GM12878 (cell line): ENCODE results near the gene FZD2. TPM values are rescaled to one million over a fixed set of nuclear protein-coding genes. Genes with fewer than 3 reads are reported as not detected.

Experiments
- ATAC-seq: fragments of 200-7000 bp; cut with Tn5 transposase; 3 replicates; pipeline ENCODE4 v1.9.1; 2020; ENCODE audit warnings: mild to moderate bottlenecking, moderate library complexity
- BruUV-seq: library from RNA; stranded (reverse); fragments of 400-500 nt; replicated peaks from 2 replicates; lab custom pipeline; 2021; lab: Mats Ljungman, UMichigan
- CTCF ChIA-PET: fragments of 300-600 bp; sonication (Branson Sonifier 250); formaldehyde crosslinking; extraction: SDS; loops from one replicate; lab custom pipeline; 2021; ENCODE audit warnings: inconsistent platforms; lab: Yijun Ruan, JAX
- POLR2A ChIA-PET: fragments of 350-600 bp; formaldehyde crosslinking; extraction: SDS; loops from one replicate; lab custom pipeline; 2021; ENCODE audit warnings: inconsistent platforms; lab: Charles Lee
- RAD21 ChIA-PET: fragments of 300-600 bp; sonication (Branson Sonifier 250); formaldehyde crosslinking; loops from one replicate; lab custom pipeline; 2023; ENCODE audit warnings: antibody characterized with exemption; ENCODE audit not compliant: unreplicated experiment; lab: Charles Lee
- SMC1A ChIA-PET: fragments of 300-600 bp; sonication (Branson Sonifier 250); formaldehyde crosslinking; loops from one replicate; lab custom pipeline; 2023; ENCODE audit not compliant: unreplicated experiment, uncharacterized antibody; lab: Charles Lee
- DNase-seq: peaks from one replicate; pipeline ENCODE4 v3.0.0-alpha.2; 2011; ENCODE audit warnings: low read depth, low spot score
- FAIRE-seq: peaks from 3 replicates; lab custom pipeline; 2011; peaks lifted over from hg19 to GRCh38; lab: Jason Lieb, UNC
- H2AFZ ChIP-seq: 2 replicates; pipeline ENCODE4 v1.6.0; 2011; ENCODE audit warnings: low read depth, low read length, control low read depth; ENCODE audit not compliant: control insufficient read depth
- H3K27ac ChIP-seq: 2 replicates; pipeline ENCODE4 v1.5.1; 2011; ENCODE audit warnings: control low read depth; ENCODE audit not compliant: control insufficient read depth, insufficient read depth
- H3K27me3 ChIP-seq, 2 experiments: replicated peaks in 1 of 2; 2 replicates each; pipeline versions ENCODE4 v1.6.0 to v1.6.1; 2011; ENCODE audit warnings: low read length in 1 of 2; ENCODE audit not compliant: control insufficient read depth in 2 of 2, insufficient read depth in 2 of 2
- H3K36me3 ChIP-seq, 2 experiments: 2 replicates each; pipeline ENCODE4 v1.5.1; 2011; ENCODE audit warnings: low read length in 1 of 2; ENCODE audit not compliant: control insufficient read depth in 2 of 2, insufficient read depth in 2 of 2
- H3K4me1 ChIP-seq: 2 replicates; pipeline ENCODE4 v1.6.1; 2011; ENCODE audit warnings: mild to moderate bottlenecking, low read length, moderate library complexity, mixed read lengths; ENCODE audit not compliant: control insufficient read depth, insufficient read depth
- H3K4me2 ChIP-seq: 2 replicates; pipeline ENCODE4 v1.6.0; 2011; ENCODE audit warnings: control low read depth; ENCODE audit not compliant: control insufficient read depth, insufficient read depth
- H3K4me3 ChIP-seq: fragments of 200-600 bp; sonication (generic); 2 replicates; pipeline ENCODE4 v1.5.1; 2016
- H3K79me2 ChIP-seq: 2 replicates; pipeline ENCODE4 v1.6.0; 2011; ENCODE audit warnings: low read length; ENCODE audit not compliant: control insufficient read depth, insufficient read depth
- H3K9ac ChIP-seq: 2 replicates; pipeline ENCODE4 v1.8.0; 2011; ENCODE audit warnings: low read length, control low read depth, mixed read lengths; ENCODE audit not compliant: control insufficient read depth, insufficient read depth
- H3K9me3 ChIP-seq: replicated peaks from 3 replicates; pipeline ENCODE4 v1.5.1; 2011; ENCODE audit warnings: mild to moderate bottlenecking, low read length; ENCODE audit not compliant: control insufficient read depth, insufficient read depth
- H4K20me1 ChIP-seq: 2 replicates; pipeline ENCODE4 v1.6.0; 2011; ENCODE audit not compliant: control insufficient read depth, insufficient read depth
- CHD2 ChIP-seq: IDR thresholded peaks from 2 replicates; pipeline ENCODE4 v1.6.1; 2011; ENCODE audit warnings: low read depth, low read length, improper control_type of control experiment, borderline replicate concordance
- EED ChIP-seq: sonication (generic); IDR thresholded peaks from 2 replicates; pipeline ENCODE4 v1.6.1; 2016; ENCODE audit warnings: antibody characterized with exemption, low read depth
- EZH2 ChIP-seq: IDR thresholded peaks from 2 replicates; pipeline ENCODE4 v1.6.1; 2012; ENCODE audit warnings: low read depth, mild to moderate bottlenecking, control low read depth, inconsistent platforms, low read length, borderline replicate concordance; ENCODE audit not compliant: control insufficient read depth
- FOXK2 ChIP-seq: fragments of 450-650 bp; IDR thresholded peaks from 2 replicates; pipeline ENCODE4 v1.6.1; 2017; ENCODE audit warnings: mild to moderate bottlenecking, moderate library complexity
- FOXM1 ChIP-seq: IDR thresholded peaks from 2 replicates; pipeline ENCODE4 v1.6.1; 2012; ENCODE audit warnings: low read depth, mild to moderate bottlenecking, inconsistent platforms, low read length, moderate library complexity
- HCFC1 ChIP-seq: fragments of 150-350 bp; IDR thresholded peaks from 2 replicates; pipeline ENCODE4 v1.6.1; 2014; ENCODE audit warnings: low read length
- HDAC6 ChIP-seq: fragments of 200-600 bp; sonication (generic); IDR thresholded peaks from one replicate; pipeline ENCODE4 v1.8.0; 2017; ENCODE audit warnings: antibody characterized with exemption; ENCODE audit not compliant: unreplicated experiment
- KDM1A ChIP-seq: fragments of 200-600 bp; sonication (generic); IDR thresholded peaks from 2 replicates; pipeline ENCODE4 v1.6.1; 2016; ENCODE audit warnings: borderline replicate concordance
- KLF5 ChIP-seq: fragments of 450-650 bp; IDR thresholded peaks from 2 replicates; pipeline ENCODE4 v1.6.1; 2014; ENCODE audit warnings: mild to moderate bottlenecking; ENCODE audit not compliant: partially characterized antibody
- NBN ChIP-seq: fragments of 450-650 bp; IDR thresholded peaks from 2 replicates; pipeline ENCODE4 v1.6.1; 2016
- NR2F1 ChIP-seq: fragments of 450-650 bp; conservative IDR thresholded peaks from 2 replicates; pipeline ENCODE4 v1.6.1; 2017; ENCODE audit warnings: mild to moderate bottlenecking
- PBX3 ChIP-seq: IDR thresholded peaks from 2 replicates; pipeline ENCODE4 v1.6.1; 2011; ENCODE audit warnings: mild to moderate bottlenecking, low read depth, low read length, moderate library complexity; ENCODE audit not compliant: insufficient replicate concordance
- TCF12 ChIP-seq: IDR thresholded peaks from 2 replicates; pipeline ENCODE4 v1.6.1; 2011; ENCODE audit warnings: low read depth, mild to moderate bottlenecking, low read length
- WGBS: methylation state at CpG from one replicate; pipeline ENCODE4 v1.1.6; 2016; ENCODE audit warnings: low lambda C conversion rate; ENCODE audit not compliant: insufficient replicate concordance, insufficient coverage; ENCODE audit errors: missing lambda C conversion rate; 5-methylcytosine and 5-hydroxymethylcytosine counted together
- in situ Hi-C: fragments of 300-500 bp; cut with MboI; formaldehyde crosslinking; loops from 9 replicates; pipeline ENCODE4 v1.14.3; 2018; ENCODE audit warnings: mixed read lengths
- intact Hi-C: fragments of 100-400 bp; cut with micrococcal nuclease; formaldehyde crosslinking; loops from one replicate; pipeline ENCODE4 v1.14.2; 2022; ENCODE audit not compliant: unreplicated experiment
- polyA plus RNA-seq, 11 experiments: library from polyadenylated mRNA; depleted of rRNA in 4 of 11; unstranded in 6 of 11; stranded (reverse) in 5 of 11; fragments of >200 nt; fragmentation: Nextera tagmentation in 4 of 11; fragmentation: Illumina TruSeq in 1 of 11; extraction: Ambion mirVana in 4 of 11; extraction: Trizol in 1 of 11; gene quantifications; 1 replicate in 1 of 11; 2 replicates in 10 of 11; pipeline versions ENCODE4 v1.2.1 to v1.2.3, GENCODE V29; 2011 to 2016; ENCODE audit warnings: inconsistent platforms in 2 of 11, missing spikeins in 2 of 11, low read depth in 1 of 11
- total RNA-seq, 4 experiments: library from RNA; depleted of rRNA in 3 of 4; stranded (reverse); fragments of >200 nt in 3 of 4; fragmentation: Illumina TruSeq in 1 of 4; extraction: Trizol in 1 of 4; gene quantifications; 2 replicates each; pipeline versions ENCODE4 v1.2.1 to v1.2.3, GENCODE V29; 2013 to 2021

Gene FZD2
- total and polyA plus RNA-seq, 10 of the 15 experiments (the other 5 are each of a cell fraction or from before 2014, with no cell fraction given), result 0.09 to 4.2 (median 0.63) TPM; not detected in 1

- Histone ChIP-seq H3K36me3 (no peaks in the 10 kb centered on the region), H3K79me2 (no peaks in the 10 kb centered on the region), H4K20me1 (no peaks in the 10 kb centered on the region), H3K27me3 (no peaks in the 10 kb centered on the region; a peak in 1 of 4 replicates), H3K27ac (no peak overlapping the region), H3K4me2 (no peak overlapping the region), H3K4me3 (no peak overlapping the region), H3K9ac (no peak overlapping the region), H3K4me1 (no peaks in the 10 kb centered on the region), H3K9me3 (no peaks in the 10 kb centered on the region), H2AFZ (no peak overlapping the region)
- 15% methylated on average over 10 of the region's 10 CpGs for WGBS
- no TSS peak for BruUV-seq
- intact Hi-C loops (no loop called here), in situ Hi-C loops (no loop called here)
- FAIRE-seq (no peak), ATAC-seq (no peak), DNase-seq (no peak)
- ChIA-PET POLR2A (no interaction called here), SMC1A (interaction anchor here (0.6 kb wide), 1 partner anchor 160 kb away, joined by 3 read pairs; no protein-coding TSS in a partner anchor), RAD21 (no interaction called here), CTCF (no interaction called here)
- no peak for TF ChIP-seq NR2F1
- no peak for TF ChIP-seq FOXM1
- TF ChIP-seq PBX3, result no peak
- no peak for TF ChIP-seq KDM1A
- no peak for TF ChIP-seq FOXK2
- TF ChIP-seq EED, result no peak
- TF ChIP-seq CHD2, result no peak
- TF ChIP-seq HCFC1, result no peak
- no peak for TF ChIP-seq TCF12
- TF ChIP-seq NBN, result no peak
- no peak for TF ChIP-seq EZH2
- no peak for TF ChIP-seq KLF5
- TF ChIP-seq HDAC6, result no peak
These were observed 50.8 kb downstream of the FZD2 start for GRCh38 chr17:44607836-44608690.
